Gastrocnemius medialis (tissue), 4 donors: ENCODE results near the gene LRRFIP1.

Experiments
- CTCF ChIP-seq, 5 experiments: fragments of 450-650 bp in 3 of 5; fragments of 200-600 bp in 2 of 5; sonication (generic) in 2 of 5; IDR thresholded peaks in 4 of 5; conservative IDR thresholded peaks in 1 of 5; 1 replicate in 4 of 5; 2 replicates in 1 of 5; pipeline ENCODE4 v1.5.1; 2016 to 2019; ENCODE audit warnings: antibody characterized with exemption in 5 of 5, mild to moderate bottlenecking in 3 of 5, moderate library complexity in 3 of 5
- POLR2A ChIP-seq, 2 donors: fragments of 450-650 bp; IDR thresholded peaks; one replicate each; pipeline ENCODE4 v1.6.1; 2017; ENCODE audit warnings: antibody characterized with exemption in 2 of 2, mild to moderate bottlenecking in 2 of 2, moderate library complexity in 2 of 2

DNA sequence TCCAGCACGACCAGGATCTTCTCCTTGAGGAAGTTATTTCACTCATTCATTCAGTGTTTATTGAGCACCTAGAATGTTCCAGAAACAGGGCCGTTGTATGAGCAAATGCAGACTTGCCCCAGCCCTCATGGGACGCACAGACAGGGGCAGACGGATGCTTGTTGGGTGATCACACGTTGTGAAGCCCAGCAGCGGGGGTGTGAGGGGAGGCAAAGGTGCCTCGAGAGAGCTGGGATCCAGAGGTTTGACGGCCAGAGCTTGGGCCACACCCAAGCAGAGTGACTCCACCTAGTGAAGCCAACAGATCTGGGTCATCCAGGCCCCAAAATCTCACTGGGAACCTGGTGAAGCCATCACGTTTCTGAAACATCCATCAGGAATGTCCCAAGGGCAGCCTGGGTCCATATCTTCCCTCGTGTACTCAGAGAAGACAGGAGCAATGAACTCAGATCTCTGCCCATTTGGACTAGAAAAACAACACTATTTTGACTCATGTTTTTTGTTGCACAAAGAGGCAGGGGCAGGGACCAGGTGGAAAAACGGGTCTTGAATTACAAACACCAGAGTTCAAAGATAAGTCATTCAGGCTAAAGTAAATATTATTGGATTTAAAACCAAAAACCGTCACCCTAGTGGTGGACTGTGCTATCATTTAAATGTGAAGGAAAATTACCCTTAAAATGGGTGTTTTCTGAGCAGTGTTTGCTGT, 116.3 kb downstream of the LRRFIP1 start:
- TF ChIP-seq CTCF (IDR thresholded peaks at IDR 0.05 in 4 of 5, conservative IDR thresholded peaks at IDR 0.05 in 1 of 5) (no peak), POLR2A (IDR thresholded peaks at IDR 0.05) (no peak)
